ENCODE results near the gene CX3CL1. TPM values are rescaled to one million over a fixed set of nuclear protein-coding genes. Genes with fewer than 3 reads are reported as not detected.
"Not testable (repeated sequence)": the region's sequence is repeated elsewhere in the genome, so short reads cannot be mapped to it uniquely, and the experiment has no call there.

The CX3CL1 gene
- total RNA-seq, 2 experiments from 2014 or later: not detected

DNA sequence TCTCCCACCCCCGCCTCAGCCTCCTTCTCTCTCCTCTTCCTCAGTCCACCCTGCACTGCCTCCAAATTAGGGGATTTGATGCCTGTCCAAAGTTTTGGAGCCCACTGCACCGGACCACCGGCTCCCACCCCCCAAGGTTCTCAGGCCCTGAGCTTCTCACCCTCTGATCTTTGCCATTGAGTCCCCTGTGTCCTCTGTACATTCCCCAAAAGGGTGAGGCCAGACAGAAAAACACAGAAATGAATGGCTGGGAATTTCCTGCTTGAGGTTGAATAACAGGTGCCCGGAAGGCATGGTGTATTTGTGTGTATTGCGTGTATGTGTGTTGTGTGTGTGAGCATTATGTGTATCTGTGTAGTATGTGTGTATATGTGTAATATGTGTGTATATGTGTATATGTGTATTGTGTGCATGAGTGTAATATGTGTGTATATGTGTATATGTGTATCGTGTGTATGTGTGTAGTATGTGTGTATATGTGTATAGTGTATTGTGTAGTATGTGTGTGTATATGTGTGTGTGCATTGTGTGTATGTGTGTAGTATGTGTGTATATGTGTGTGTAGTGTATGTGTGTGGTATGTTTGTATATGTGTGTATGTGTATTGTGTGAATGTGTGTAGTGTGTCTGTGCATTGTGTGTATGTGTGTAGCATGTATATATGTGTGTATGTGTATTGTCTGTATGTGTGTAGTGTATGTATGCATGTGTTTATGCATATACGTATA is 16.2 kb downstream of the CX3CL1 start:
- Mint-ChIP-seq H3K27ac (no peak overlapping the region), H3K4me1 (ENCODE audit: low read depth) (peaks cover 6% of the 10 kb centered on the region), H3K27me3 (ENCODE audit: low read depth) (no peaks in the 10 kb centered on the region), H3K36me3 (ENCODE audit: low read depth) (no peaks in the 10 kb centered on the region), H3K4me3 (no peak overlapping the region), H3K9me3 (no peaks in the 10 kb centered on the region)
- intact Hi-C loops (cut with micrococcal nuclease): no loop called here
- CTCF ChIA-PET: interaction anchor here (0.6 kb wide), 1 partner anchor 129 kb away, joined by 3 read pairs; no protein-coding TSS in a partner anchor
- no peak for DNase-seq

DNA sequence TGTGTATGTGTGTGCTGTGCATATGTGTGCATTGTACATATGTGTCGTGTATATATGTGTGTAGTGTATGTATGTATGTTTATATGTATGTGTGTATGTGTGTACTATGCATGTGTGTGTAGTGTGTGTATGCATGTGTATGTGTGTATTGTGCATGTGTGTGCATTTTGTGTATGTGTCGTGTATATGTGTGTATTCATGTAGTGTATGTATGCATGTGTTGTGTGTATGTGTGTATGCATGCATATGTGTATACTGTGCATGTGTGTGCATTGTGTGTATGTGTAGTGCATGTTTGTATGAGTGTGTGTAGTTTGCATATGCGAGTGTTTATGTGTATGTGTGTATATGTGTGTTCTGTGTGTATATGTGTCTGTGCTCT is 16.8 kb downstream of the CX3CL1 start:
- no peak overlapping the region for H3K4me3 Mint-ChIP-seq
- no peak for DNase-seq
- H3K36me3 Mint-ChIP-seq (ENCODE audit: low read depth): no peaks in the 10 kb centered on the region
- intact Hi-C loops (cut with micrococcal nuclease): no loop called here
- peaks cover 6% of the 10 kb centered on the region for H3K4me1 Mint-ChIP-seq (ENCODE audit: low read depth)
- no peak overlapping the region for H3K27ac Mint-ChIP-seq
- CTCF ChIA-PET: no interaction called here
- no peaks in the 10 kb centered on the region for H3K9me3 Mint-ChIP-seq
- no peaks in the 10 kb centered on the region for H3K27me3 Mint-ChIP-seq (ENCODE audit: low read depth)

DNA sequence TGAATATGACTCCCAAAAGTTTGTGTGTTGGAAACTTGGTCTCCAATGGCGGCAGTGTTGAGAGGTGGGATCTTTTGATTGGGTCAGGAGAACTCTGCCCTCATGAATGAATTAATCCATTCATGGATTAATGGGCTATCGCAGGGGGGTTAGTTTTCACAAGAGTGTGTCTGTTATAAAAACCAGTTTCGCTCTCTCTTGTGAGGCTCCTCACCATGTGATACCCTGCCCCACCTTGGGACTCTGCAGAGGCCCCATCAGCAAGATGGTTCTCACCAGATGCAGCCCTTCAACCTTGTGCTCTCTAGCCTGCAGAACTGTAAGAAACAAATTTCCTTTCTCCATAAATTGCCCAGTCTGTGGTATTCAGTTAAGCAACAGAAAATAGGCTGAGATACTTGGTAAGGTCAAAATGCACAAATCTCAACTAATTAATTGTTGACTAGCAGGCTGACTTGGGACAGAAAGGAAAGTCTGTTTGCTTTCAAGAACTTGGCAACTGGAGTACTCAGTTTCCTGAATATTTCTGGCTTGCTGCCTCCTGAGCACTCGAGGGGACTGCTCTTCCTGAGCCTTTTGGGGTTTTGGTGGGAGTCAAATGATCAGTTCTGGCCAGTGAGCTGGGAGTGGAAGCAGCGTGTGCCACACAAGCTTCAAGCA is 18.5 kb downstream of the CX3CL1 start:
- CTCF ChIA-PET: interaction anchor here (0.9 to 2.5 kb wide), 2 partner anchors 26 to 28 kb away, joined by 4 to 7 read pairs; no protein-coding TSS in a partner anchor
- intact Hi-C loops (cut with micrococcal nuclease): no loop called here
- Mint-ChIP-seq H3K4me1 (ENCODE audit: low read depth) (peaks cover 6% of the 10 kb centered on the region), H3K4me3 (no peak overlapping the region), H3K36me3 (ENCODE audit: low read depth) (no peaks in the 10 kb centered on the region), H3K27me3 (ENCODE audit: low read depth) (no peaks in the 10 kb centered on the region), H3K9me3 (no peaks in the 10 kb centered on the region), H3K27ac (no peak overlapping the region)
- no peak for DNase-seq

DNA sequence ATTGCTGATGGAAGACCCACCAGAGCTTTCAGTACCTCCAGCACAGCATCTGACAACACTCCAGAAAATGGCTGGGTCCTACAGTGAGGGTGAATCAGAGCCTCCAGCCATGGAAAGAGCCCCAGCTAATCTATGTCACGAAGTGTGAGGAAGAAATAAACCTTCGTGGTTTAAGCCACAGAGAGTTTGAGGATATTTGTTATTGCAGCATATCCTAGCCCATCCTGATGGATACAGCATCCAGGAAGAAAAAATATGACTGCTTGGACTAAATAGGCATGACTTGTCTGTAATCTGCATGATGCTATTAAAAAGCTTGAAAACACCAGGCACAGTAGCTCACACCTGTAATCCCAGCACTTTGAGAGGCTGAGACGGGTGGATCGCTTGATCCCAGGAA is 19.0 kb downstream of the CX3CL1 start:
- no peaks in the 10 kb centered on the region for H3K36me3 Mint-ChIP-seq (ENCODE audit: low read depth)
- no peak for DNase-seq
- peaks cover 6% of the 10 kb centered on the region for H3K4me1 Mint-ChIP-seq (ENCODE audit: low read depth)
- no peaks in the 10 kb centered on the region for H3K27me3 Mint-ChIP-seq (ENCODE audit: low read depth)
- CTCF ChIA-PET: interaction anchor here (0.9 to 2.5 kb wide), 2 partner anchors 25 to 27 kb away, joined by 4 to 7 read pairs; no protein-coding TSS in a partner anchor
- no peak overlapping the region for H3K4me3 Mint-ChIP-seq
- H3K27ac Mint-ChIP-seq: no peak overlapping the region
- intact Hi-C loops (cut with micrococcal nuclease): no loop called here
- H3K9me3 Mint-ChIP-seq: no peaks in the 10 kb centered on the region

DNA sequence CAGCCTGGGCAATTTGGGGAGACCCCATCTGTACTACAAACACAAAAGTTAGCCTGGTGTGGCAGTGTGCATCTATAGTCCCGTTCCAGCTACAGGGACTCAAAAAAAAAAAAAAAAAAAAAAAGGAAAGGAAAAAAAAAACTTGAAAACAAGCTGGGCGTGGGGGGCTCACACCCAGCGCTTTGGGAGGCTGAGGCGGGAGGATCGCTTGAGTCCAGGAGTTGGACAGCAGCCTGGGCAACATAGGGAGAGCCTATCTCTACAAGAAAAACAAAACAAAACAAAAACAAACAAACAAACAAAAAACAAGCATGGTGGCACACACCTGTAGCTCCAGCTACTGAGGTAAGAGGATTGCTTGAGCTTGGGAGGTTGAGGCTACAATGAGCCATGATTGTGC is 19.4 kb downstream of the CX3CL1 start:
- DNase-seq: no peak
- no peak overlapping the region for H3K27ac Mint-ChIP-seq
- peaks cover 6% of the 10 kb centered on the region for H3K4me1 Mint-ChIP-seq (ENCODE audit: low read depth)
- intact Hi-C loops (cut with micrococcal nuclease): no loop called here
- no peaks in the 10 kb centered on the region for H3K27me3 Mint-ChIP-seq (ENCODE audit: low read depth)
- no peak overlapping the region for H3K4me3 Mint-ChIP-seq
- CTCF ChIA-PET: interaction anchor here (2.5 kb wide), 1 partner anchor 27 kb away, joined by 7 read pairs; no protein-coding TSS in a partner anchor
- no peaks in the 10 kb centered on the region for H3K36me3 Mint-ChIP-seq (ENCODE audit: low read depth)
- no peaks in the 10 kb centered on the region for H3K9me3 Mint-ChIP-seq

DNA sequence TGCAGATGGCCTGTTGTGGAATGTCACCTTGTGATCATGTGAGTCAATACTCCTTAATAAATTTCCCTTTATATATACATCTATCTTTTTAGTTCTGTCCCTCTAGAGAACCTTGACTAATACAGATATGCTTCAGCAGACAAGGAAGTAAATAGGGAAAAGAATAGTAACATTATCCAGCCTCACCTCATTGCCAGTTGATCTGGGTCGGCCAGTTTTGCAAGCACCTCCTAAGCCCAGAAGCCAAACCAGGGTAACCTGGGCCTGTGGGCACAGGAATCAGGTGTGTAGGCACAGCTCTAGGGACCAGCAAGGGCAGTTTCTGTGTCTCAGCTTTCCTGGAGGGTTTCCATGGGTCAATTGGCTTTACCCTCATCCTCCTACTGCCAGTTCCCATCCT is 20.4 kb downstream of the CX3CL1 start:
- H3K9me3 Mint-ChIP-seq: no peaks in the 10 kb centered on the region
- no peaks in the 10 kb centered on the region for H3K36me3 Mint-ChIP-seq (ENCODE audit: low read depth)
- CTCF ChIA-PET: no interaction called here
- intact Hi-C loops (cut with micrococcal nuclease): no loop called here
- H3K4me1 Mint-ChIP-seq (ENCODE audit: low read depth): peaks cover 6% of the 10 kb centered on the region
- no peak for DNase-seq
- H3K27ac Mint-ChIP-seq: no peak overlapping the region
- no peak overlapping the region for H3K4me3 Mint-ChIP-seq
- no peaks in the 10 kb centered on the region for H3K27me3 Mint-ChIP-seq (ENCODE audit: low read depth)

DNA sequence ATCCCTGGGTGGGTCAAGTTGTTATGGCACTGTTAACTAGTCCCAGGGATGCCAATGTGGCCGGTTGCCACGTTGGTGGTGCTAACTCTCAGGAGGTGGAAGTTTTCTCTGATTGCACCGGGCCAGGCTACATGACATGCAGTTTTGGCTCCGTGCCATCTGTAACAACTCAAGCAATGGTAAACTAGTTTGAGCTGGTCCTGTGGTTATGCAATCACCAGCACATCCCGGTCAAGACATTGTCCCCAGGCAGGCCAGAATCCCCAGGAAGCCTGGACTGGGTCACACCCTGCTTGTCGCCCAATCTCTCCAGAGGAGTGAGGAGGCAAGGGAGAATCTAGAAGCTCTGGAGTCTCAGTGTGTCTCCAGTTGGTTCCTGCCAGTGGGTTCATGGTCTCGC is 22.2 kb downstream of the CX3CL1 start:
- Mint-ChIP-seq H3K36me3 (ENCODE audit: low read depth) (no peaks in the 10 kb centered on the region), H3K4me3 (no peak overlapping the region), H3K4me1 (ENCODE audit: low read depth) (no peaks in the 10 kb centered on the region), H3K27ac (no peak overlapping the region), H3K9me3 (no peaks in the 10 kb centered on the region), H3K27me3 (ENCODE audit: low read depth) (no peaks in the 10 kb centered on the region)
- no peak for DNase-seq
- CTCF ChIA-PET: interaction anchor here (0.9 kb wide), 1 partner anchor 10 kb away, joined by 3 read pairs; the partner anchor contains the start of gene CCL17
- intact Hi-C loops (cut with micrococcal nuclease): no loop called here

DNA sequence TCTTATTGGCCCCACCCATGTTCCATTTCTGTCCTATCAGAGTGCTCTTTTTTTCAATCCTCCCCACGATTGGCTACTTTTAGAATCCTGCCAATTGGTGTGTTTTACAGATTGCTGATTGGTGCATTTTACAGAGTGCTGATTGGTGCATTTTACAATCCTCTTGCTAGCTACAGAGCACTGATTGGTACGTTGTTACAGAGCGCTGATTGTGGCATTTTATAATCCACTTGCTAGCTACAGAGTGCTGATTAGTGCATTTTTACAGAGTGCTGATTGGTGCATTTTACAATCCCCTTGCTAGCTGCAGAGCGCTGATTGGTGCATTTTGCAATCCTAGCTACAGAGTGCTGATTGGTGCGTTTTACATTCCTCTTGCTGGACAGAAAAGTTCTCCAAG is 22.7 kb downstream of the CX3CL1 start:
- no peak for DNase-seq
- intact Hi-C loops (cut with micrococcal nuclease): no loop called here
- Mint-ChIP-seq H3K4me3 (no peak overlapping the region), H3K4me1 (ENCODE audit: low read depth) (no peaks in the 10 kb centered on the region), H3K9me3 (no peaks in the 10 kb centered on the region), H3K36me3 (ENCODE audit: low read depth) (no peaks in the 10 kb centered on the region), H3K27me3 (ENCODE audit: low read depth) (no peaks in the 10 kb centered on the region), H3K27ac (no peak overlapping the region)
- CTCF ChIA-PET: interaction anchor here (0.9 kb wide), 1 partner anchor 9 kb away, joined by 3 read pairs; the partner anchor contains the start of gene CCL17

DNA sequence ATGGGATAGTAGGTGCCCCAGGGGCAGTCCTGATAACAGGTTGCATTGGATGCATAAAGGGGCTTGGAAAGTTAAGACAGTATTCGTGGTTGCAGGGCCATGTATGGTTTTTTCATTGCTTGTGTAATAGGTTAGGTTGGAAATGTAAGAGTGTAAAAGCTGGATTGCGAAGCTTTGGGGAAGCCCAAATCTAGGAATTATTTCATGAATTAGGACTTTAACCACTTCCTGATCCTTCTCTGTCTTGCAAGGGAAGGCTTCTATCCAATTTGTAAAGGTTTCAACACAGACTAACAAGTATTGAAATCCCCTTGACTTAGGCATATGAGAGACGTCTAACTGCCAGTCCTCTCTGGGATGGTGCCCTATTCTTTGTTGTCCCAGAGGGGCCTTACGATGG is 24.5 kb downstream of the CX3CL1 start:
- Mint-ChIP-seq H3K27ac (no peak overlapping the region), H3K27me3 (ENCODE audit: low read depth) (no peaks in the 10 kb centered on the region), H3K4me1 (ENCODE audit: low read depth) (no peaks in the 10 kb centered on the region), H3K4me3 (no peak overlapping the region), H3K9me3 (no peaks in the 10 kb centered on the region), H3K36me3 (ENCODE audit: low read depth) (no peaks in the 10 kb centered on the region)
- no peak for DNase-seq
- intact Hi-C loops (cut with micrococcal nuclease): no loop called here
- CTCF ChIA-PET: no interaction called here

DNA sequence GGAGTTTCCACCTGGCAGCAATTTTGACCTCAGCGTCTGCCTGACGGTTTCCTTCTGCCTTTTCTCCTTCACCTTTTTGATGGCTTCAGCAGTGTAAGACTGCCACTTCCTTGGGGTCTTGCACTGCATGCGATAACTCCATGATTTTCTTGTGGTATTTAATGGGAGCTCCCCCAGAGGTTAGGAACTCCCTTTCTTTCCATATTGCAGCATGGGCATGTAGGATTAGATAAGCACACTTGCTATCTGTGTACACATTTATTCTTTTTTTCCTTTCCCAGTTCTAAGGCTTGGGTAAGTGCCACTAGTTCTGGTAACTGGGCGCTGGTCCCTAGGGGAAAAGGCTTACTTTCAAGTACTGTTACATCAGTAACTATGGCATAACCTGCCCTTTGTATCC is 25.2 kb downstream of the CX3CL1 start:
- H3K27me3 Mint-ChIP-seq (ENCODE audit: low read depth); H3K9me3 Mint-ChIP-seq; H3K4me1 Mint-ChIP-seq (ENCODE audit: low read depth); DNase-seq; H3K27ac Mint-ChIP-seq; intact Hi-C loops (cut with micrococcal nuclease); H3K36me3 Mint-ChIP-seq (ENCODE audit: low read depth); CTCF ChIA-PET; H3K4me3 Mint-ChIP-seq: not testable (repeated sequence)

DNA sequence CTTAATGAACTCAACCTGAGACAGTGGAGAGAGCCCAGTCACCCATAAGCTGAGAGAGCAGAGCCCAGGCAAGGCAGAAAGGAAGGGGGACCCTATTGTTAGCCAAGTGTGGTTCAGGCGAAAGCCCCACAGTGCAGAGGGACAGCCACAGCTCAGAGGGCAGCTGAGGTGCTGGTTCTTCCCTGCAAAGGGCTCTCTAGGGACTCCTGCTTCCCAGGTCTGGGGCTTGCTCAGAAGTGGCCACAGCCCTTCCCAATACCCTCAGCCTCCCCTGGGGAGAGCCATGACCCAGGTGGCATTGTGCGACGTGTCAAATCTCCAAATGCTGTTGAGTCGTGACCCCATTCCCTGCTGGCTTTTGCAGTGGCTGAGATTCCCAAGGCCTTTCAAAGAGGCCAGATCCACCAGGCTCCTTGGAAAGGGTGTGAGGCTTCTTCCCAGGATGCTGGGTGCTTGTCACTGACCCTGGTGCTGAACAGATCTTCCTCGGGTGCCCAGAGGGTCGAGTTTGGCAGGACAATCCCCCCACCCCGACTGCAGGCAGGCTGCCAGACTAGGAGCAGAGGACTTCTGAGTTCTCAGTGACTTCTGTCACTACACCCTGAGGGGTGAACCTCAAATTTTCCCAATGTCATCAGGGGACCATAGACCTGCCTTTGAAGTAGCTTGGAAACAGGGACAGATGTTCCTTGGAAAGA is 29.8 kb downstream of the CX3CL1 start:
- DNase-seq: no peak
- Mint-ChIP-seq H3K4me1 (ENCODE audit: low read depth) (no peaks in the 10 kb centered on the region), H3K27ac (no peak overlapping the region), H3K27me3 (ENCODE audit: low read depth) (no peaks in the 10 kb centered on the region), H3K4me3 (no peak overlapping the region), H3K36me3 (ENCODE audit: low read depth) (no peaks in the 10 kb centered on the region), H3K9me3 (no peaks in the 10 kb centered on the region)
- intact Hi-C loops (cut with micrococcal nuclease): no loop called here
- CTCF ChIA-PET: interaction anchor here (1.1 to 1.3 kb wide), 2 partner anchors 15 to 17 kb away, joined by 3 to 5 read pairs; no protein-coding TSS in a partner anchor

DNA sequence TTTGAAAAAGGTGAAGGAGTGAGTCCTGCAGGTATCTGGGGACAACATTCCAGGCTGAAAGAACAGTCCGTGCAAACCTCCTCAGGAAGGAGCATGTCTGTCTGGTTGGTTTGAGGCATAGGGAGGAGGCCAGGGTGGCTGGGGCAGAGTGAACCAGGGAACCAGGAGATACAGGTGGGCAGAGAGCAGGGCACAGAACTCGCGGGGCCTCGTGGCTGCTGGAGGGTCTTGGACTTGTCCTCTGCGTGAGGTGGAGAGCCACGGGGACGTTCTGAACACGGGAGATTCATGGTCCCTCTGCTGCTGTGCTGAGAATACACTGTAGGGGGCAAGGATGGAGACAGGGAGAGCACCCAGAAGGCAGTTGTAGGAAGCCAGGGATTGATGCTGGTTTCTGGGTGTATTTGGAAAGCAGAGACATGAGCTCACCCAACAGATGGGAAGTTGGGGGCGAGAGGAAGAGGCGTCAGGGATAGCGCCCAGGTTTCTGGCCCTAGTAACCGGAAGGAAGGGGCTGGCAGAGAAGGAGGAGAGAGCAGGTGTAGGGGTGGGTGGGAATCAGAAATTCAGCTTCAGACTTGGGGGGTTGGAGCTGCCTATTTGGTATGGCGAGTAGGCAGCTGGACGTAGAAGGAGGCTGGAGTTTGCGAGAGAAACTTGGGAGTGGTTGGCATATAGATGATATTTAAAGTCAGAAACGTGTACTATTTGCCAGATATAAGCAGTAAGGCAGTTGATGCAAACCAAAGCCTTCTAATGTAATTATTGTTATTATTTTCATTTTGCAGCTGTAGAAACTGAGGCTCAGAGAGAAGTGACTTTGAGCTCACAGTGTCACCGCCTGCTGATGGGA is 31.9 kb downstream of the CX3CL1 start, which contains the start of gene CCL17:
Gene CCL17 (plus strand): TSS at position 803 of the 853 bp plus-strand sequence. CDS start 9,166 bp downstream, outside the sequence.
- Mint-ChIP-seq H3K9me3 (no peaks in the 10 kb centered on the region), H3K27ac (no peak within 1 kb of the TSS), H3K4me3 (no peak within 1 kb of the TSS), H3K36me3 (ENCODE audit: low read depth) (no peaks in the 10 kb centered on the region), H3K4me1 (ENCODE audit: low read depth) (no peaks in the 10 kb centered on the region), H3K27me3 (ENCODE audit: low read depth) (no peaks in the 10 kb centered on the region)
- CTCF ChIA-PET: interaction anchor here (0.5 to 1.1 kb wide), 2 partner anchors 9 to 64 kb away, joined by 3 read pairs; no protein-coding TSS in a partner anchor
- DNase-seq: no peak
- intact Hi-C loops (cut with micrococcal nuclease): no loop called here
